Central memory CD4-positive, alpha-beta T cell (primary cell): ENCODE data around the gene BET1L.
"Not testable (repeated sequence)": the region's sequence is repeated elsewhere in the genome, so short reads cannot be mapped to it uniquely, and the experiment has no call there.

Experiments
- DNase-seq: peaks from one replicate; pipeline ENCODE4 v3.0.0; 2022
- total RNA-seq, 3 experiments: gene quantifications; one replicate each; lab custom pipeline; 2026; lab: John Stamatoyannopoulos, UW

Gene BET1L, protein sequence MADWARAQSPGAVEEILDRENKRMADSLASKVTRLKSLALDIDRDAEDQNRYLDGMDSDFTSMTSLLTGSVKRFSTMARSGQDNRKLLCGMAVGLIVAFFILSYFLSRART
- total RNA-seq = 35.5 to 72.7 (median 63.3) reads per million in 3 experiments

DNA sequence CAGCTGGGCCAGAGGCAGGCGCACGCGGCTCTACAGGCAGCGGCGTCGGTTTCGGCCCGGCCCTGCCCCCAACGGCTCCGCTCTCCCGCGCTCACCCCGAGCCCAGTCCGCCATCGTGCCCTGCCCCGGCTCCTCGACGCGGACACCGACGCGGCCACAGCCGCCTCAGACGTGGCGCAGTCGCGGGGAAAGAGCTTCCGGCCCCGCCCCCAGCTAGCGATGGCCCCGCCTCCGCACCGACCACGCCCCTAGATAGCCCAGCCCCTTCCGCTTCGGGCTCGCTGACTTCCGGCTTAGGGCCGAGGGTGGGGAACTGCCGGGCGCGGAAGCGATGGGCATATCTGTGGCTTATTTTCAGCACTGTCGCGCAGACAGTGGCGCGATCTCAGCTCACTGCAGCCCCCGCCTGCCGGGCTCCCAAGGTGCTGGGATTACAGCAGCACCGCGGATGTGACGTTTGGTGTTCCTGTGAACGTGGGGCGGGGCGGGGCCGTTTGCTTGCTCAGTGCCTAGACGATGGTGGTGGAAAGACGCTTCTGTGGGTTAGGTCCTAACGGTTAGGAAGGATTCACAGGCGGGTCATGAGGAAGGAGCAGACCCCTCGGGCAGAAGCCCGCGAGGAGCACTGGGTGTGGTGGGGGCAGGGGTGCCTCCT is at the start of gene BET1L, which contains the start of gene RIC8A:
Gene BET1L, minus strand, starts transcription at position 192 of the 655 bp plus-strand sequence. Its CDS starts 78 bp downstream, at position 114.
Gene RIC8A, plus strand, starts transcription at position 501 of the 655 bp plus-strand sequence. CDS start 1,147 bp downstream, outside the sequence.
- DNase-seq = peak; percentile 99

DNA sequence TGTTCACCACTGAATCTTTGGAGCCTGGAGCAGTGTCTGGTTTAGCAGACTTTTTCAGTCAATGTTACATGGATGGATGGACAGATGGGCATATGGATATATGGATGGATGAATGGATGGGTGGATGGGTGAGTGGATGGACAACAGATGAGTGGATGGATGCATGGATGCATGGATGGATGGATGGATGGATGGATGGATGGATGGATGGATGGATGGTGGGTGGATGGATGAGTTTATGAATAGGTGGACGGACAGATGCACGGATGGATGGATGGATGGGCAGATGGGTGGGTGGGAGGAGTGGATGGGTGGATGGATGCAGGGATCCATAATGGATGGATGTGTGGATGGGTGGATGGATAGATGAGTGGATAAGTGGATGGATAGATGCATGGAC is 48.6 kb upstream of the BET1L start:
- no peak for DNase-seq

DNA sequence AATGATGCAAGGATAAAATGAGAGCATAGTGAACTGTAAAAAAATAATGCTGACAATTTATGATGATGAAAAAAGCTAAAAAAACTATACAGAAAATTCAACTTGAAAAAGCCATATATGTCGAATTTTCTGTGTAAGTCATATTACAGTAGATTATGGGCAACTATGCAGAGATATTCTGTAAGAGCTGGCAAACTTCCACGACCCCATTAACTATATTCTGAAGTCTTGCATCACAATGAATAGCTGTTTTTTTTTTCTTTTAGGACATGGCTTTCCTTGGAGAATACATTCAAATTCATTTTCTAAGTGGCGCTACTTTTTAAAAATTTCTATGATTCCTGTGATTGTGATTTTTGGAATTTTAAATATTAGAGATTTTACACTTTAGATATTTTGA is 48.0 kb upstream of the BET1L start:
- DNase-seq = no peak

- DNase-seq = no peak
Measured at GRCh38 chr11:253886-254270, 46.7 kb upstream of the BET1L start.

GRCh38 chr11:253160-253885 is 46.1 kb upstream of the BET1L start:
- DNase-seq = no peak

DNA sequence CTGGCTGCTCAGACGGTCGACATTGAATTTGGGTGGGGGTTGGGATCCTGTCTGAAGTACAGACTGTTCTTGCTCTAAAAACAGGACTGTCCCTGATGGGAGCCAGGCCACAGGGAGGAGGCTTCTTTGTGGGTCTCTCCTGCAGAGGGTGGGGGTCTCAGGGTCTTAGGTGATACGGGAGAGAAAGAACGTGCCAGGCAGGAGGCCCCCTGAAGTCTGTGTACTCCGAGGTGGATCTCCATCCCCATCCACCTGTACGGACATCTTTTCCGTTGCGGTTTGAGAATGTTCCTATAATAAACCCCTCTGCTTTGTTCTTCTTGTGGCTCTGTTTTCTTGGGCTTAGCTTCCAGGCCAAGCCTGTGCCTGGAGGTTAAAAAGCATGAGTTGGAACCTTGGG is 45.5 kb upstream of the BET1L start:
- DNase-seq = no peak

- DNase-seq = no peak
Measured at GRCh38 chr11:251550-251949, 44.4 kb upstream of the BET1L start.

- peak; percentile 77 for DNase-seq
Measured at GRCh38 chr11:250740-251299, 43.6 kb upstream of the BET1L start.

- DNase-seq = no peak
Measured at GRCh38 chr11:250274-250673, 43.1 kb upstream of the BET1L start.

- no peak for DNase-seq
Measured at GRCh38 chr11:249062-249461, 41.9 kb upstream of the BET1L start.

DNA sequence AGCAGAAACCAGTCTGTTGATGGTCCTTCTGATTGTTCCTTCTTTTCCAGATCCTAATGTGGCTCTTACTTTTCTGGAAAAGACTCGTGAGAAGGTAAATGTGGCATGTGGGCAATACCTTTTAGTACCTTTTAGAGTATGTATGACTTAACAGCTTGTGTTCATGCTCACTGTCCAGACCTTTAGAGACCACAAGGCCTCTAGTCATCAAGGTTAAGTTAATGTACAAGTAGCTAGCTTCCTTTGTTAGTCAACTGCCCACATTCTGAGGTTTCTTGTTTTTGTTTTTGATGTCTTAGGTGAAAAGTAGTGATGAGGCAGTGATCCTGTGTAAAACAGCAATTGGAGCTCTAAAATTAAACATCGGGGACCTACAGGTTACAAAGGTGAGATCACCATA is 37.2 kb upstream of the BET1L start:
- no peak for DNase-seq

- DNase-seq = no peak
Measured at GRCh38 chr11:241634-242033, 34.4 kb upstream of the BET1L start.

DNA sequence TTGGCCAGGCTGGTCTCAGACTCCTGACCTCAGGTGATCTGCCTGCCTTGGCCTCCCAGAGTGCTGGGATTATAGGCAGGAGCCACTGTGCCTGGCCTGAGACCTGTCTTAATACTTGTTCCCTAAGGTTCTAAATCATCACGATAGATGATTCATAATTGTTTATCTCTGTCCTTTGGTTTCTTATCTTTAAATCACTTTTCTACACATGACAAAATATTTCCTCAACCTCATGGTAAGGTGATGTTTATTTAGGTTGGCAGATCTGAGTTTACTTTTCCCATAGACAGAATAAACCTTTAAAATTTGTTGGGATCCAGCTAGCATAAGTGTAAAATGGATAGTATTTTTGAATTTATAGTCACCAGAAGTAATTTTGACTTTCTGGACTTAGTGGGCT is 33.1 kb upstream of the BET1L start:
- DNase-seq = no peak

- not testable (repeated sequence) for DNase-seq
Measured at GRCh38 chr11:238346-238745, 31.1 kb upstream of the BET1L start.

DNA sequence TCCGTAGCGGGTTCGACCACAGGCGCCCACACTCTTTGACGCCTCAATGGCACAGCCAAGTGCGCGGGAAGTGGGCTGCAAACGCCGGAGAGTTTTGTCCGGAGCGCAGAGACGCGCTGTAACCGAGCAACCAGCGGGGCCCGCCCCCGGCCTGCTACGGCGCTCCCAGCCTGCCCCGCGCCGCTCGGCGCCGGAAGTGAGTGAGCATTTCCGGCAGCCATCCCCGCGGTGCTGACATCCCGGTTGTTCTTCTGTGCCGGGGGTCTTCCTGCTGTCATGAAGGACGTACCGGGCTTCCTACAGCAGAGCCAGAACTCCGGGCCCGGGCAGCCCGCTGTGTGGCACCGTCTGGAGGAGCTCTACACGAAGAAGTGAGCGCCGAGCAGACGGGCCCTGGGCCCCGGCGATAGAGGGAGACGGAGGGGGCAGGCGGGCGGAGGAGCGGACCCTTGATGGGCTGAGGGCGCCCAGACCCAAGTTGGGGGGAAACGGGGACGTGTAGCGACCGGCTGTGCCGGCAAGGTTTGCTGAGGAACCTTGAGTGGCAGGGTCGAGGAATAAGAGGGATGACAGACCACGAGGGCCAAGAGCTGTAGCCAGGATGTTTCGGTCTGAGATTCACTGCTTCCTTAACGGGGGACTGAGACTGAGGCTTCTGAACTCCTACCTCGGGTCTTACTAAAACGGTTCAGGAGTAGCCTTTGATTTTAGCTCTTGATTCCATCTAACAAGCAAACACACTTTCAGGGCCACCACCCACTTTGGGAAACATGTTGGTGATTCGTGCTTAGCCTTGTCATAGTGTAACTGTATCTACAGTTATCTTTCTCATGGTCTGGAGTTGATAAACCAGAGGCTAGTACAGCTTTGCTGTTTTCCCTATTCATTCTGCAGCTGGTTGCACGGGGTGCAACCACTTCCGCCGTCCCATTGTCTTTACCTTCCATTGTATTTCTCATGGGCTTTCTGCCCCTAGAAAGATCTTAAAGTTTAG is 29.9 kb upstream of the BET1L start, which contains the start of gene PSMD13:
Gene PSMD13, plus strand, starts transcription at position 203 of the 994 bp plus-strand sequence. Its CDS starts 74 bp downstream, at position 277.
- peak; percentile 86 for DNase-seq

GRCh38 chr11:235997-236773 is 29.0 kb upstream of the BET1L start, which contains the start of gene SIRT3:
Gene SIRT3, minus strand, starts transcription at chr11:236342. Its CDS starts 14 bp downstream, at chr11:236328.
- DNase-seq = peak; percentile 88

- peak; percentile 86 for DNase-seq
Measured at GRCh38 chr11:235609-235996, 28.4 kb upstream of the BET1L start.

DNA sequence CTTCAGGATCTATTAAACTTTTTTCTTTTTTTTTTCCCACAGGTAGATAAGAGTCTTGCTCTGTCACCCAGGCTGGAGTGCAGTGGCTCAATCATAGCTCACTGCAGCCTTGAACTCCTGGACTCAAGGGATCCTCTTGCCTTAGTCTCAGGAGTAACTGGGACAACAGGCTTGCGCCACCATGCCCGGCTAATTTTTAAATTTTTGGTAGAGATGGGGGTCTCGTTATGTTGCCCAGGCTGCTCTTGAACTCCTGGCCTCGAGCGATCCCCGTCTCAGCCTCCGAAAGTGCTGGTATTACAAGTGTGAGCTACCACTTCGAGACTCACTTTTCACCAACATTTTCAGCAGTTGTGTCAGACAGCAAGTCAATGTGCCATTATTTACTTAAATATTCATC is 28.0 kb upstream of the BET1L start:
- DNase-seq = no peak

GRCh38 chr11:232783-233565 is 25.8 kb upstream of the BET1L start:
- no peak for DNase-seq

DNA sequence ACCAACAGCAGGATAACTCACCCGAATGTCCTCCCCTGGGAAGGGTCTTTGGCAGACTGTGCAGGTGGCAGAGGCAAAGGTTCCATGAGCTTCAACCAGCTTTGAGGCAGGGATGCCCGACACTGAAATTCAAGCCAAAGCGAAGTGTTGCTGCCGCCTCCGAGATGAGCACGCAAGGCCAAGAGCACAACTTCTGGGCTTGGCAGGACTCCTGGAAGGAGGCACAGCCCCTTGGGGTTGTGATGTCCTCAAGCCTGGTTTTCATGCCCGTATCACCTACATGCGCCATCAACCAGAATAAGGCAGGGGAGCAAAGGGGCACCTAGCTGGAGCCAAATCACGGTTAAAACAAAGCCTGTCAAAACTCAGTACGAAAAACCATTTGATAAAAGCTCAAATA is 23.2 kb upstream of the BET1L start:
- DNase-seq = no peak
